GM21381 (cell line): ENCODE data around the gene TRIM47.
"Not testable (repeated sequence)": the region's sequence is repeated elsewhere in the genome, so short reads cannot be mapped to it uniquely, and the experiment has no call there.

Source experiments
- ATAC-seq: cut with Tn5 transposase; IDR thresholded peaks from one replicate; pipeline ENCODE4 v1.9.1; 2021; ENCODE audit warnings: mild to moderate bottlenecking, moderate library complexity; ENCODE audit not compliant: unreplicated experiment

Gene TRIM47

DNA sequence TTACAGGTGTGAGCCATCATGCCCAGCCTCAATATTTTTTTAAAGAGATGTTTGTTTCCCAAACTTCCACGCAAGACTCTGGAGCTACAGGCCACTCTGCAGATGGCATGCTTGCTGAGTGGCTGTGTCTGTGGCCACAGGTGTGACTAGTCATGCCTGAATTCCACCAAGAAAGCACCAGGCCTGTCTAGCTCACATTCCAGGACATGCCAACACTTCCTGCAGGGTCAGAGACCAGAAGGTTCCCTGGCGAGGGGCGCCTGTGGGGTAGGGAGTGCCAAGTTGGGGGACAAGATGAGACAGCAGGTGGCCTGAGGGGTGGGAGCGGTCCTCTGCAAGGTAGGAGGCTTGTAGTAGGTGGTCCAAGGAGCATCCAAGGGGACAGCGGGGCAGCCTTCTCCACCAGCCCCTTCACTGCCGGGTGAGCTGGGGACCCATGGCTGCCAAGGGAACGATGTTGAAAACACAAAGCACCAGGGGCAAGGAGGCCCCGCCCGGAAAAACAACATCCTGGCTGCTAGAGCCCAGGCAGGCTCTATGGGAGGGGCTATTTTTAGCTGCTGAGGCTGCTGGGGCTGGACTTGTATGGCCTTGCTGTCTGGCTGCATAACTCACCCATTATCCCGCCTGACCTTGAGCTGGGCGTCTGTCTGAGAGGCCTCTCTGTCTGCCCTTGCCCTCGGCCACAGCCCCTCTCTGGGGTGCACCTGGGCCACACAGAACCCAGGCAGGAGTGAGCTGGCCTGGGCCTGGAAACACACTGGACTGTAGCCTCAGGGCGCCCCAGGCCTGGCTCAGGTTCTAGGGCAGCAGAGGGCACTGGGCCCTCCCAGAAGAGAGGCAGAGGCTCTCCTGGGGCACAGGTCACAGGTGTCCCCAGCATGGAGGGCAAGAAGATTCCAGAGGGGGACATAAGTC lies 5.7 kb downstream of the TRIM47 start:
- no peak for ATAC-seq

GRCh38 chr17:75870228-75870627 lies 8.2 kb downstream of the TRIM47 start:
- ATAC-seq, result not testable (repeated sequence)

GRCh38 chr17:75869282-75870141 lies 8.9 kb downstream of the TRIM47 start:
- ATAC-seq, result no peak

DNA sequence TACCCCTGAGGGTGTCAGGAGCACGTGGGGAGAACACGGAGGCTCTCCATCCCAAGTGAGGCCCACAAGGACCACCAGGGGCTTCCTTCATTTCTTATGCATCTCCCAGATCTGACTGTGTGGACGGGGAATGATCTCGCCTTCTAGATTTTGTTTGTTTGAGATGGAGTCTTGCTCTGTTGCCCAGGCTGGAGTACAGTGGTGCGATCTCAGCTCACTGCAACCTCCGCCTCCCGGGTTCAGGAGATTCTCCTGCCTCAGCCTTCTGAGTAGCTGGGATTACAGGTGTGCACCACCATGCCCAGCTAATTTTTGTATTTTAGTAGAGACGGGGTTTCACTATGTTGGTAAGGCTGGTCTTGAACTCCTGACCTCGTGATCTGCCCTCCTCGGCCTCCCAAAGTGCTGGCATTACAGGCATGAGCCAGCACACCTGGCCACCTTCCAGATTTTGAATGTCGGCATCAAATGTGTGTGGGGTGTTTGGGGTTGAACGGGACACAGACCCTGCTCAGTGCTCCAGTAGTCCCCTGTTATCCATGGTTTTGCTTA lies 9.6 kb downstream of the TRIM47 start:
- not testable (repeated sequence) for ATAC-seq

DNA sequence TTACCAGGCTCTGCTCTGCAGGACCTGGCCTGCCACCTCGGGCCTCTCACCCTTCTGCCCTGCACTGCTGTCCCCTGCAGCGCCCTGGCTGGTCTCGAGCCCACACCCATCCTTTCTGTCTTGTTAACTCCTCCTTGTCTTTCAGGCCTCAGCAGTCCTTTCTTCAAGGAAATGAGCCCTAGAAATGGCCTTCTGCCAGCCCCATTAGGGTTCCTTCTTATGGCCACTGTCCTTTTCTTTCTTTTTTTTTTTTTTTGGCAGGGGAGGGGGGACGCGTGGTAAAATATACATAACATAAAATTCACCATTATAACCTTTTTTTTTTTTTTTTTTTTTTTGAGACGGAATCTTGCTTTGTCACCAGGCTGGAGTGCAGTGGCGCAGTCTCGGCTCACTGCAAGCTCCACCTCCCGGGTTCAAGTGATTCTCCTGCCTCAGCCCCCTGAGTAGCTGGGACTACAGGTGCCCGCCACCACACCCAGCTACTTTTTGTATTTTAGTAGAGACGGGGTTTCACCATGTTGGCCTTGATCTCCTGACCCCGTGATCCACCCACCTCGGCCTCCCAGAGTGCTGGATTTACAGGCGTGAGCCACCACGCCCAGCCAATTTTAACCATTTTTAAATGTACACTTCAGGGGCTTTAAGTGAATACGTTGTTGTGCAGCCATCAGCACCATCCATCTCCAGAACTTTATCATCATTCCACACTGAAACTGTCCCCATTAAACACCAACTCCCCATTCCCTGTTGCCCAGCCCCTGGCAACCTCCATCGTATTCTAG lies 12.8 kb downstream of the TRIM47 start:
- not testable (repeated sequence) for ATAC-seq

- ATAC-seq, result not testable (repeated sequence)
Measured at GRCh38 chr17:75864887-75865286, 13.5 kb downstream of the TRIM47 start.

- ATAC-seq, result peak; percentile 87
Measured at GRCh38 chr17:75864448-75864871, 13.9 kb downstream of the TRIM47 start.

DNA sequence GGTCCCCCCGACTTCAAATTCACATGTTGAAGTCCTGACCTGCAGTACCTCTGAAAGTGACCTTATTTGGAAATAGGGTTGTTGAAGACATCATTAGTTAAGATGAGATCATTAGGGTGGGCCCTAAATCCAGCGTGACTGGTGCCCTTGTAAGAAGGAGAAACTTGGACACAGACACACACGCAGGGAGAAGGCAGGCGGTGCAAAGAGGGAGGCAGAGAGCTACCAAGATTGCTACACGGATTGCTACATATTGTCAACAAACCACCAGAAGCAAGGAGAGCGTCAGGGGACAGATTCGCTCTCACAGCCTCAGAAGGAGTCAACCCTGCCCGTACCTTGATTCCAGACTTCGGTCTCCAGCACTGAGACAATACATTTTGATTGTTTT lies 16.5 kb downstream of the TRIM47 start:
- ATAC-seq, result no peak

DNA sequence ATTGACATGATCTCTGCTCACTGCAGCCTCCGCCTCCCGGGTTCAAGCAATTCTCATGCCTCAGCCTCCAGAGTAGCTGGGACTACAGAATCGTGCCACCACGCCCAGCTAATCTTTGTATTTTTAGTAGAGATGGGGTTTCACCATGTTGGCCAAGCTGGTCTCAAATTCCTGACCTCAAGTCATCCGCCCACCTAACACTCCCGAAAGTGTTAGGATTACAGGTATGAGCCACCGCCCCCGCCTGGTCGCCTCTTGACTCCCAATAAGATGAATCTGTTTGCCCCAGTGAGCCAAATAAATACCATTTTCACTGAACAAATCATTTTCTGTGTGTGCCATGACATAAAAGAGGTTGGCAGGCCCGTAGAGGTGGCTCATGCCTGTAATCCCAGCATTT lies 19.0 kb downstream of the TRIM47 start:
- ATAC-seq, result not testable (repeated sequence)

- ATAC-seq, result no peak
Measured at GRCh38 chr17:75856062-75856756, 22.2 kb downstream of the TRIM47 start.

- ATAC-seq, result peak; percentile 78
Measured at GRCh38 chr17:75855310-75856061, 22.9 kb downstream of the TRIM47 start, which contains the start of gene WBP2. Gene WBP2, minus strand, starts transcription at chr17:75855335. Its CDS starts 38 bp downstream, at chr17:75855297.

DNA sequence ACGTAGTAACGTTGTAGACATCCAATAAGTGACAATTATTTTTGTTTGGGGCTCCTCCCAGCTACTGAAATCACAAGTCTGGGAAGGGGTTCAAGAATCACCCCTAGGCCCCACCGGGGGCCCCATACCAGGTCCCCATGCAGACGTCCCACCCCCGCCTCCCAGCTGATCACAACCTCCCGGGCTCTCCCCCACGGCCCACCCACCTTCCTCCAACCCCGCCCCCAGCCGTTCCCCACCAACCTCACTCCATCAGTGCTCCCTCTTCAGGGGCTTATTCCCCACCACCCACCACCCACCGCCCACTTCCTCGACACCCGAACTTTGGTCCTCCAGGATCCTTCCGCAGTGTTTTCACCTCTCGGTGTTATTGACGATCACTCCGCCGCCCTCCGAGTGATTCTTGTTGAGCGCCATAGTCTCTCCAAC lies 23.5 kb downstream of the TRIM47 start:
- no peak for ATAC-seq

DNA sequence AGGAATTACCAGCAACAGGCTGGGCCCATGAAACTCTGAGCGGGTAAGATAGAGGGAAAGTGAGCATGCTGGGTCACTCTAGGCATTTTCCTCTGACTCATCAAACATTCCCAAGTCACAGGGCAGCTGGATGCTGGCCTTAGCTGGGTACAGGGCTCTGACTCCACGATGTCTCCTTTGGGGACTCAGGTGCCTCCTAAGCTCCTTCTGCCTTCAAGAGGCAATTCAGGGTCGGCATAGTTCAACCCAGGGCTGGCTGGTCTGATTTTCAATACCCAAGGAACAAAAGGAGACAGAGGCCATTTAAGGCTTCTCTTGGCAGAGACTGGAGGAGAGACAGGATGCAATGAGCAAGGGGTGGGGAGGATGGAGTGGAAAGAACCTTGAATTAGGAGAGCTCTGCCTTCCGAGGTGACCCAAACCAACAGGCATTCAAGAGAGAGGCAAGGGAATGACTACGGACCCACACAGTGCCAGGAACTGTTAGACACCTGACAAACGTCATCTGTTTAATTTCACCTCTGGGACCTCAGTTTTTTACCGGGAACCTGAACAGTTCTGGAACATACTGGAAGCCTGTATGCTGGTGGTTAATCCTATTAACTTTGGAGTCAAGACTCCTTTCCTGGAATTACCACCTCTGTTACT lies 24.2 kb downstream of the TRIM47 start:
- ATAC-seq, result no peak

DNA sequence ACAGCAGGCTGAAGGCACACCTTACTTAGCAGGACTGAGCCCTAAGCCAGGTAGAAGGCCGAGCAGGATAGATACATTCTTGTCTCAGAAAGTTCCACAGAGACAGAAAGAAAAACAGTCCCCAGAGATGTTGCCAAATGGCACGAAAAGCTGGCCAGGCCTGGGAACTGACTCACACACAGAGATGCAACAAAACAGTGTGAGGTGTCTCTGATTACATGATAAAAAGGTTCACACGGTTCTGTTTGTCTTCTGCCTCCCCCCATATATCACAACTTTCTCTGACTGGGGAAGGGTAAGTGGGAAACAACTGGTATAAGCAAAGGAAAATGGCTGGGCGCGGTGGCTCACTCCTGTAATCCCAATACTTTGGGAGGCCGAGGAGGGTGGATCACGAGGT lies 24.9 kb downstream of the TRIM47 start:
- ATAC-seq, result no peak

DNA sequence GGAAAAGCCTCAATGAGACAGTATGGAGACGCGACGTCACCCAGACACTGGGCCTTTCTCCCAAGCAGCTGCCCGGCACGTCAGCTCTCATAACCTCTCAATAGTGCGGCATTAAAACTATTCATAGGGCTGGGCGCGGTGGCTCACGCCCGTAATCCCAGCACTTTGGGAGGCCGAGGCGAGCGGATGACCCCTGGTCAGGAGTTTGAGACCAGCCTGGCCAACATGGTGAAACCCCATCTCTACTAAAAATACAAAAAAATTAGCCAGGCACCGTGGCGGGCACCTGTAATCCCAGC lies 26.7 kb downstream of the TRIM47 start:
- not testable (repeated sequence) for ATAC-seq

DNA sequence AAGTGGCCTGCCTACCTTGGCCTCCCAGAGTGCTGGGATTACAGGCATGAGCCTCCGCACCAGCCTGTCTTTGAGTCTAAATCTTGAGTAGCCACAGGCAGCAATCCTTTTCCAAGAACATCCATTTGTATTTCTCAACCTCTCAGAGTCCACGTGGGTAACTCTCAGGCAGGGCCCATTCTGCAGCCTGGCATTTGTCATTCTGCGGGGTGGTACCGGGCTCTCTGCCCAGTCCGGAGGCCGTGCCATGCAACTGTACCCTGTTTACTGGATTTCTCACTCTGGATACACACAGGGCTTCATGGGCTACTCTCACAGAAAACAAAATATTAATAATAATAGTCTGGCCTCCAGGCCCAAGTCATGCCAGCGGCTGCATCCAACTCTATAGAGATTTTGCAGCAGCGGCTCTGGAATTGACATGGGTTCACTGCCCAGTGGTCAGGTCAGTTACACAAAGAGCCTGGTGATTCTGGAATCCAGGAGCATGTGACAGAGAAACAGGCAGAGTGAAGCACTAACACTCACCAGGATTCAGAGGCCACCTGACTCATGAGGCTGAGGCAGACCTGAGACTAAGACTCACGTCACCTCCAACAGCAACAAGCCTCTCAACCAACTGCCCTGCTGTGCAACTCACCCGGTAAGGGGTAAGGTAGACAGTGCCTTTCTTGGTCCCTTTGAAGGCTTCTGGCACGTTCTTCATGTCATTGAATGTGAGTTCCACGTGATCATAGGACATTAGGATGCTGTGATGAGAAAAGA lies 27.3 kb downstream of the TRIM47 start:
- ATAC-seq, result no peak

DNA sequence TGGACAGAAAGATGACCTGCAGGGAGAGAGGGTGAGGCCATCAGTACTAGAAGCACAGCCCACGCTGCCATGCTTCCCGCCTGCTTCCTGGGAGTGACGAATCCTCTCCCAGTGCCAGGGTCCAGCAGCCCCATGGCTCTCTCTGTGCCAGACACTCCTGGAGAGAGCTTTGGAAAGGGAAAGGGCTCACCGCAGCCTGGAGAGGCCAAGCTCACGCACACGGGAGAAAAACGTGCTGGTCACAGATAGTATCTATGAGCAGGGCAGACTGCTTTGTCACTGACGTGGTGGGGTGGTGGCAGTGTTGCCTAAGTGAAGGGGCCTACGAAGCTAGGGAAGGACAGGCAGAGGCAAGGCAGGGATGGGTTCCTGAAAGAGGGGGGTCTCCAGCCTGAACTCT lies 28.7 kb downstream of the TRIM47 start:
- no peak for ATAC-seq

DNA sequence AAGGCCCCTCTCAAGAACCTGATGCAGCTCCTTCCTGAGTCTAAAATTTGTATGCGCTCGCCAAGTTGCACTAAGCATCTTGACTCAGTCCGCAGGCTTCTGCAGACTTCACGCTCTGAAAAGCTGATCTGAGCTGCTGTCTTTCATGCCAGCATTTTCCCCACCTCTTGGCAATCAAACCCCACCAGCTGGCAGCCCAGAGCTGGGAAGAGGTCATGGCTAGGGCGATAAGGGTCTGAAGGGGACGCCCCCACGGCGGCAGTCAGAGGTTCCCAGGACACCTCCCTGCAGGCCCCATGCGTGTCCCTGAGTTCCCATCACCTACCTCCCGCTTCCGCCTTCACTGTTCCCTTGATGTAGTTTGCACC lies 29.1 kb downstream of the TRIM47 start:
- ATAC-seq, result no peak
